ENCODE data around the gene ZNF132. TPM values are rescaled to one million over a fixed set of nuclear protein-coding genes. Genes with fewer than 3 reads are reported as not detected.
"Not testable (repeated sequence)": the region's sequence is repeated elsewhere in the genome, so short reads cannot be mapped to it uniquely, and the experiment has no call there.

Gene ZNF132
- total RNA-seq = 1 to 10 TPM; 2.1 to 3.8 TPM

GRCh38 chr19:58439576-58440554 is at the start of gene ZNF132:
ZNF132 (minus strand) TSS chr19:58440153; CDS start chr19:58439821, 332 bp downstream.
- Mint-ChIP-seq H3K4me3 (peak within 1 kb of the TSS; percentile 97), H3K27me3 (no peaks in the 10 kb centered on the region), H3K9me3 (peaks cover 20% of the 10 kb centered on the region), H3K36me3 (ENCODE audit: low read depth) (peaks cover 55% of the 10 kb centered on the region), H3K27ac (peak within 1 kb of the TSS; percentile 97), H3K4me1 (peaks cover 24% of the 10 kb centered on the region)
- peak; percentile 98 for ATAC-seq (replicated peaks)

DNA sequence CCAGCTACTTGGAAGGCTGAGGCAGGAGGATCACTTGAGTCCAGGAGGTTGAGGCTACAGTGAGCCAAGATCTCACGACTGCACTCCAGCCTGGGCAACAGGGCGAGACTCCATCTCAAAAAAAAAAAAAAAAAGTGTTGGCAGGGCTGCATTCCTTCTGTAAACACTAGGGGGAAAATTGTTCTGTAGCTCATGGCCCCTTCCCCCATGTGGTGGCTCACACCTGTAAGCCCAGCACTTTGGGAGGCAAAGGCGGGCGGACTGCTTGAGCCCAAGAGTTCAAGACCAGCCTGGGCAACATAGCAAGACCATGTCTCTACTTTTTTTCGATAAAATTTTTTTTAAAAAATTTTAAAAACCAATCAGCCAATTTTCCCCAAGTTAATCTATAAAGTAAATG is 44.4 kb upstream of the ZNF132 start:
- H3K4me1 Mint-ChIP-seq = not testable (repeated sequence)

DNA sequence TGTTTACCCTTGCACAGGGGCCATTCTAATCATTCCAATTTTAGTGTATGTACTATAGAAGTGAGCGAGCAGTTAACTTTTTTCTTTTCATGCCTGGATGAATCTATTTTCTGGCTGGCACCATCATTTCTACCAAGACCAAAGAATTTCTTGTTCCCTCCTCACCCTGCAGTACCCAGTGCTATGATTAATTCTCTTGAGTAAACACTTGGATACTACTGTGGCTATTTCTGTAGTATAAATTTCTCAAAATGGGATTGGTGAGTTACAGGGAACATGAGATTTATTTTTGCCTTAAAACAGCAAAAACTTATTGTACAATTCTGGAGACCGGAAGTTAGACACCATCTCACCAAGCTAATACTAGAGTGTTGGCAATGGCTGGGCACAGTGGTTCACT is 43.8 kb upstream of the ZNF132 start:
- ATAC-seq (replicated peaks) = no peak
- Mint-ChIP-seq H3K36me3 (ENCODE audit: low read depth) (no peaks in the 10 kb centered on the region), H3K27ac (no peak overlapping the region), H3K27me3 (no peaks in the 10 kb centered on the region), H3K4me3 (no peak overlapping the region), H3K9me3 (no peaks in the 10 kb centered on the region), H3K4me1 (peaks cover 4% of the 10 kb centered on the region)

More for the DNA sequence above, 44.4 kb upstream of the ZNF132 start:
- not testable (repeated sequence) for H3K36me3 Mint-ChIP-seq (ENCODE audit: low read depth); ATAC-seq (replicated peaks); H3K27ac Mint-ChIP-seq; H3K4me3 Mint-ChIP-seq; H3K9me3 Mint-ChIP-seq; H3K27me3 Mint-ChIP-seq

- Mint-ChIP-seq H3K4me3 (no peak overlapping the region), H3K9me3 (no peaks in the 10 kb centered on the region), H3K27me3 (no peaks in the 10 kb centered on the region), H3K4me1 (peaks cover 4% of the 10 kb centered on the region), H3K27ac (no peak overlapping the region), H3K36me3 (ENCODE audit: low read depth) (no peaks in the 10 kb centered on the region)
- no peak for ATAC-seq (replicated peaks)
Observed at GRCh38 chr19:58482372-58482771, 42.4 kb upstream of the ZNF132 start.

- Mint-ChIP-seq H3K27ac (no peak overlapping the region), H3K4me1 (peaks cover 10% of the 10 kb centered on the region), H3K27me3 (no peaks in the 10 kb centered on the region), H3K9me3 (no peaks in the 10 kb centered on the region), H3K36me3 (ENCODE audit: low read depth) (no peaks in the 10 kb centered on the region), H3K4me3 (no peak overlapping the region)
- no peak for ATAC-seq (replicated peaks)
Observed at GRCh38 chr19:58480831-58481230, 40.9 kb upstream of the ZNF132 start.

DNA sequence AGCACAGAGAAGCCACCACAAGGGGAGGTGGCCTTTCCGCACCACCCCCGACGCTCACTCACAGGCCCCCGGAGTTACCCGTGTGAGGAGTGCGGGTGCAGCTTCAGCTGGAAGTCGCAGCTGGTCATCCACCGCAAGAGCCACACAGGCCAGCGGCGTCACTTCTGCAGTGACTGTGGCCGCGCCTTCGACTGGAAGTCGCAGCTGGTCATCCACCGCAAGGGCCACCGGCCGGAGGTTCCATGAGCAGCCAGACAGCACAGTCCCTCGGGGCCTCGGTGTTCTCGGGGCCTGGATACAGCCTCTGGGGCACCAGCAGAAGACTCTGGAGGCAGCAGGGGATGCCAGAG is 40.5 kb upstream of the ZNF132 start:
- Mint-ChIP-seq H3K36me3 (ENCODE audit: low read depth) (no peaks in the 10 kb centered on the region), H3K27ac (no peak overlapping the region), H3K4me3 (no peak overlapping the region), H3K27me3 (no peaks in the 10 kb centered on the region), H3K9me3 (no peaks in the 10 kb centered on the region), H3K4me1 (peaks cover 10% of the 10 kb centered on the region)
- ATAC-seq (replicated peaks) = no peak

DNA sequence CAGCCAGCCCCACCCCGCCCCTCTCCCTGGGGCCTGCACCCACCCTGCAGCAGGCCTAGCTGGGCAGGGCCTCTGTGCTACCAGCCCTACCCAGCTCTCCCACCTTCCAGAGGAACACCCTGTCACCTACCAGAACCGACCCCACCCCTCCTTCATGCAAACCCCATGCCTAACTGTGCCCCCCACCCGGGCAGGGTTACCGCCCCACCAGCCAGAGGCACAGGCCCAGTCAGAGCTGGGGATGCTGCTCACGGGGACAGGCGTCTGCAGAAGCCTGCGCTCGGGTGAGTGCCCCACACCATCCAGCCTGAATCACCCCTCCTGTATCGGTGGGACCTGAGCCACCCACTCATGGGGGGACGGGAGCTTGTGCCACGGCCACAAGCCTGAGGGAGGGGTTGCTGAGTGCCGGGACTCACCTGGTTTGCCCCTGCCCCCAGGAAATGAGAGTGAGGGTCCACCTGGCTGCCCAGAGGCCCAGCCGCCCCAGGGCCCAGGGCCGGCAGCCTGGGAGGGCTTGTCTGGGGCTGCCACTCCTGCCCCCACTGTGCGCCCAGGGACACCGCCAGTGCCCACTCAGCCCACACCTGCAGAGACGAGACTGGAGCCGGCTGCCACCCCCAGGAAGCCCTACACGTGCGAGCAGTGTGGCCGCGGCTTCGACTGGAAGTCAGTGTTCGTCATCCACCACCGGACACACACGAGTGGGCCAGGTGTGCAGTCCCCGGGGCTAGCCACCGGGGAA is 40.0 kb upstream of the ZNF132 start:
- Mint-ChIP-seq H3K27me3 (no peaks in the 10 kb centered on the region), H3K36me3 (ENCODE audit: low read depth) (no peaks in the 10 kb centered on the region), H3K4me1 (peaks cover 10% of the 10 kb centered on the region), H3K9me3 (no peaks in the 10 kb centered on the region), H3K4me3 (no peak overlapping the region), H3K27ac (no peak overlapping the region)
- no peak for ATAC-seq (replicated peaks)

GRCh38 chr19:58479303-58479702 is 39.4 kb upstream of the ZNF132 start:
- Mint-ChIP-seq H3K4me3 (no peak overlapping the region), H3K27ac (no peak overlapping the region), H3K36me3 (ENCODE audit: low read depth) (no peaks in the 10 kb centered on the region), H3K4me1 (peaks cover 14% of the 10 kb centered on the region), H3K9me3 (no peaks in the 10 kb centered on the region), H3K27me3 (no peaks in the 10 kb centered on the region)
- ATAC-seq (replicated peaks) = no peak

DNA sequence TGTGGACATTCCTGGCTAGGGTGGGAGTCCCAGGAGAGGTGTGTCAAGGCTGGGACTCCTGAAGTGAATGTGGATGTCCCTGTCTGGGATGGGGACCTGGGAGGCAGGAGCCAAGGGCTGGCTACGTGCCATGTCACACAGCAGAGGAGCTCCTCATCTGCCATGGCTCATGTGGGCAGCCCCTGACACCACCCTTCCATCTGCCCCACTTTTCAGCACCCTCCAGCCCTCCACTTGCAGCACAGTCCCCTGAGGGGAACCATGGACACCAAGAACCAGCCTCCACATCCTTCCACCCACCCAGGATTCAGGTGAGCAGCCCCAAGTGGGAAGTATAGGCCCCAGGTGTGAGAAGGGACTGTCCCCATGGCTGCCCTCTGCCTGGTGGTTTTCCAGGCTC is 37.9 kb upstream of the ZNF132 start:
- no peaks in the 10 kb centered on the region for H3K27me3 Mint-ChIP-seq
- peaks cover 5% of the 10 kb centered on the region for H3K36me3 Mint-ChIP-seq (ENCODE audit: low read depth)
- ATAC-seq (replicated peaks) = no peak
- no peaks in the 10 kb centered on the region for H3K9me3 Mint-ChIP-seq
- peak overlapping the region; percentile 59 for H3K27ac Mint-ChIP-seq
- peaks cover 14% of the 10 kb centered on the region for H3K4me1 Mint-ChIP-seq
- H3K4me3 Mint-ChIP-seq = no peak overlapping the region

- H3K4me3 Mint-ChIP-seq = peak overlapping the region; percentile 88
- H3K9me3 Mint-ChIP-seq = no peaks in the 10 kb centered on the region
- no peaks in the 10 kb centered on the region for H3K27me3 Mint-ChIP-seq
- peaks cover 11% of the 10 kb centered on the region for H3K4me1 Mint-ChIP-seq
- H3K36me3 Mint-ChIP-seq (ENCODE audit: low read depth) = peaks cover 12% of the 10 kb centered on the region
- ATAC-seq (replicated peaks) = no peak
- H3K27ac Mint-ChIP-seq = peak overlapping the region; percentile 96
Observed at GRCh38 chr19:58477130-58477529, 37.2 kb upstream of the ZNF132 start.

GRCh38 chr19:58476498-58477015 is 36.6 kb upstream of the ZNF132 start:
- no peaks in the 10 kb centered on the region for H3K27me3 Mint-ChIP-seq
- H3K36me3 Mint-ChIP-seq (ENCODE audit: low read depth) = peaks cover 18% of the 10 kb centered on the region
- no peaks in the 10 kb centered on the region for H3K9me3 Mint-ChIP-seq
- peak overlapping the region; percentile 88 for H3K4me3 Mint-ChIP-seq
- ATAC-seq (replicated peaks) = no peak
- peaks cover 10% of the 10 kb centered on the region for H3K4me1 Mint-ChIP-seq
- H3K27ac Mint-ChIP-seq = peak overlapping the region; percentile 96

GRCh38 chr19:58475714-58476497 is 36.0 kb upstream of the ZNF132 start, which contains the start of gene ZNF446:
ZNF446 (plus strand) TSS chr19:58476352; CDS start chr19:58477219, 867 bp downstream.
- no peaks in the 10 kb centered on the region for H3K9me3 Mint-ChIP-seq
- no peaks in the 10 kb centered on the region for H3K27me3 Mint-ChIP-seq
- H3K4me3 Mint-ChIP-seq = peak within 1 kb of the TSS; percentile 88
- peaks cover 10% of the 10 kb centered on the region for H3K4me1 Mint-ChIP-seq
- peaks cover 19% of the 10 kb centered on the region for H3K36me3 Mint-ChIP-seq (ENCODE audit: low read depth)
- peak; percentile 93 for ATAC-seq (replicated peaks)
- peak within 1 kb of the TSS; percentile 96 for H3K27ac Mint-ChIP-seq

GRCh38 chr19:58474997-58475713 is 35.2 kb upstream of the ZNF132 start:
- peaks cover 10% of the 10 kb centered on the region for H3K4me1 Mint-ChIP-seq
- peak; percentile 27 for ATAC-seq (replicated peaks)
- H3K27me3 Mint-ChIP-seq = no peaks in the 10 kb centered on the region
- H3K9me3 Mint-ChIP-seq = no peaks in the 10 kb centered on the region
- peaks cover 27% of the 10 kb centered on the region for H3K36me3 Mint-ChIP-seq (ENCODE audit: low read depth)
- H3K4me3 Mint-ChIP-seq = peak overlapping the region; percentile 88
- H3K27ac Mint-ChIP-seq = peak overlapping the region; percentile 96

All from activated T-helper 17 cell treated with anti-CD3 and anti-CD28 coated beads, Interleukin-2, amount 50 U/mL, for 72 hours (primary cell).